HG03354 (cell line): ENCODE data around the gene MRM2.

ENCODE experiments used
- ATAC-seq: cut with Tn5 transposase; IDR thresholded peaks from one replicate; pipeline ENCODE4 v1.9.1; 2021; ENCODE audit warnings: mild to moderate bottlenecking; ENCODE audit not compliant: unreplicated experiment, poor library complexity, severe bottlenecking

MRM2 gene

DNA sequence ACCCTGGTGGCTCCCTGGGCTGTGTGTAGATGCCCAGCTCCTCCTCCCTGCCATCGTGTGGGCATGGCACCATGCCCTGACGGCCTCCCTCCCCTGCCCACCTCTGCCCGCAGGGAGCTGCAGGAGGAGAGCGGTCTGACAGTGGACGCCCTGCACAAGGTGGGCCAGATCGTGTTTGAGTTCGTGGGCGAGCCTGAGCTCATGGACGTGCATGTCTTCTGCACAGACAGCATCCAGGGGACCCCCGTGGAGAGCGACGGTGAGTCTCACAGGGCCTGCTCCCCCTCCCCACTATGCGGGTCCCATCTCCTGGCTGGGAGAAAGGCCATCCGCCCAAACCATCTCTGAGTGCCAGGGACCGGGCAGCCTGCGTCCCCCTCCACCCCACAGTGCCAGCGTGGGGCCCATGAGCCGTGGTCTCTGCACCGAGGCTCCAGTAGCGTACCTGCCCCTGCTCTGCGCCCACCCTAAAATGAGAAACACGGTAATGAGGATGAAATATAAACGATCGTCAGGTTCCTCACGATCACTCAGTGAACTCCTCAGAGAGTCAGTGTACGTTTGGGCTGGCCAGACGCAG is 7.8 kb upstream of the MRM2 start:
- ATAC-seq, result no peak

DNA sequence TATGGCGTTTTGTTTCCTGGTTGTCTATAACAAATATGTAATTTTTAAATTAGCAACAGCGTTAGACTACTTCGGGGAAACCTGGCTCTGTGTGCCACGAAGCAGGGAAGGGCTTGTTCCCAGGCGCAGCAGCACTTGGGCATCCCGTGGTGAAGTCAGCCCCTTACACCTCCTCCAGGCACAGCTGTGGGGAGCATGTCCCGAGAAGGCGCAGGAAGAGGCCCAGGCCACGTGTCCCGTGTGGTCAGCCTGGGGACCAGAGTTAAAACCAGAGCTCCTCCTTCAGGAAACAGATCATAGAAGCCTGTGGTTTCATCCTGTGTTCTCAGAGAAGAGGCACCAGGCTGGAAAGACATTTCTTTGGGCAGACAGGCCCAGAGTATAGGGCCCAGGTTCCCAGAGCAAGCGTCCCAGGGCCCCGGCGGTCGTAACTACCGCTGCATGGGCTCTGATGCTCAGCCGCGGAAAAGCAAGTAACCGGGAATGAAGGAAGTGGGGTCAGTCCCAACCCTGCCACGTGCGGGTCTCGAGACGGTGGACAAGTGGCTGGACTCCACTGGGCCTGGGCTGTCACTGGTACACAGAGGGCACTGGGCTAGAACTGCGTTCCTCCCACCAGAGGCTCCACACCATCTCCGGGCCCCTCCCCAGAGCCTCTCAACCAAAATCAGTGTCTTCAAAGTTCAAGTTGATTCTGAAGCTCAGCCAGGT is 7.1 kb upstream of the MRM2 start:
- peak; percentile 45 for ATAC-seq

DNA sequence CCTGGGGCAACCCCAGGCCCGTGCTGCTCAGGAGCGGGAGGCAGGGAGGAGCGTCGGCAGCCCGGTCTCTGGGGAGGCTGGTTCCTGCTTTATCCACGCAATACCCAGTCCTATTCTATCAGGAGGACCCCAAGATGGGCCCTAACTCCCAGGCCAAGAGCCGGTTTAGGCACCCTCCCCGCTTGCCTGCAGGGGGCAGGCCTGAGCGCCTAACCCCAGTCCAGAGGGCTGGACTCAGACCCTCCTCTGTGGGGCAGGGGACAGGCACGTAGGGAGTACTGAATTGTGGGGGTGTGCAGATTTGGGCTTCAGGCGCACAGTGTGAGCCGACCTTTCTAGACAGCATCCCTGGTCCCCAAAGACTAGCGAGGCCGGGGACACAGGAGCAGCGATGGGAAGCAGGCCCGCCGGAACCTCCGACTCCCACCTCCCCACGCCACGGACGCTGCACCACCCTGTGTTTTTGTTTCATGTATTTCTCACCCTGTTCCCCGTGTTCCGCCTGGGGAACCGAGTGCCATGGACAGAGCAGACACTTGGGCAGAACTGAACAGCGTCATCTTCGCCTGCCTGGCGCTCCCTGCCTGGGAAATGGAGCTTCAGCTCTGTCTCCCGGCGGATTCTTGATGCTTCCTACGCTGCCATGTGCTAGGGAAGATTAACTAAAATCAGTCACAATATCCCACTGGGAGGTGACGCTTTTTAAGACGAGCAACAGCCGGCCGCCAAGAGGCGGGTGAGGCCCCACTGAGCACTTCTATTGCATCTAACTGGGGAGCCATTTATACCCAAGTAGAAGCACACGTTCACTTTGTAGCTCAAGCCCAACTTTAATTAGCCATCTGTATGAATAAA is 5.4 kb upstream of the MRM2 start:
- ATAC-seq, result no peak

DNA sequence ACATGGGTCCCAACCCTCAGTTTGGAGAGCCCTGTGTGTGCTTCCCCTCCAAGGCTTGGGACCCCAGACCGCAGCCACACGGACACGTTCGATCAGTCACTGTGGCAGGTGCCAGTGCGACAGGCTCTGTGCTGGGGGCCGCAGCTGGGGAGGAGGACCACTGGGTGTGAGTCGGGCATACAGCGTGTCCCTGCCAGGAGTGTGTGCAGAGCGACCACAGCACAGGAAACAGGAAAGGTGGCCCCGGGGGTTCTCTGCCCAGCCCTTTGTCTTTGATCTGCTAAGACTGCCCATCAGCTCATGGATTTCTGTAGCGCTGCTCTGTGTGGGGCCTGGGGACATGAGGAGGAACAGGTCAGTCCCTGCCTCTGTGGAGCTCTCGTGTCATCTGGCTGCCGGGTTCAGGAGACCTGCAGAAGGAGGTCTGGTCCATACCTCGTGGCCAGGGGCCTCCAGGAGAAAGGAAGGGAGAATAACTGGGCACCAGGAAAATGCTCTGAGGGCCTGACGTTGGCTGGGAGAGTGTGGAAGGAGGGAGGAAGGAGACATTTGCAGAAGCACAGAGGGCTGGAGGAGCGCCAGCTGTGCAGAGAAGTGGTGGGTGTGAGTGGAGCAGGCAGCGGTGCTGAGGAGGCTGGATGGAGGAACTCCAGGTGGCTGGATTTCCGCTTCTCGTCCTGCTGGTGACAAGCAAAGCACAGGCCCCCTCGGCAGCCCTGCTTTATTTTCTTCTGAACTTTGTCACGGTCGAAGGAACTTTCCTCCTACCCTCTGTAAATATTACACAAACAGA is 4.1 kb upstream of the MRM2 start:
- no peak for ATAC-seq

DNA sequence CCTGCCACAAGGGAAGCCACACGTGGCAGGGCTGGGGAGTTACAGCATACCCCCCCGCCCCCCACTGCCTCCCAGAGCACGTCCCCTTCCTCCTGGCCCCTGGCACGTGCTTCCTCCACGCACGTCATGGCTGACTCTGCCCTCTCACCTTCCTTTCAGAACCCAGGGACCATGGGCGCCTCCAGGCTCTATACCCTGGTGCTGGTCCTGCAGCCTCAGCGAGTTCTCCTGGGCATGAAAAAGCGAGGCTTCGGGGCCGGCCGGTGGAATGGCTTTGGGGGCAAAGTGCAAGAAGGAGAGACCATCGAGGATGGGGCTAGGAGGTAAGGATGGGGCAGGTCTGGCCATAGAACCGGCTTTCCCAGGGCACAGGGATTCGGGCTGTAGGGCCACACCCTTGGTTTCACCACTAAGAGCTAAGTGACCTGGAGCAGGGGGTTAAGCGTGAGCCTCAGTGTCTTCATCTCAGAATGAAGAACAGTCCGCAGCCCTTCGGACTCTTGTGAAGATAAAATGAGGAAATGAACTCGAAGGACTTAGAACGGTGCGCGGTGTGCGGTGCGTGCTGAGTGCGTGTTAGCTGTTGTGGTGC is 2.5 kb upstream of the MRM2 start:
- ATAC-seq, result no peak

DNA sequence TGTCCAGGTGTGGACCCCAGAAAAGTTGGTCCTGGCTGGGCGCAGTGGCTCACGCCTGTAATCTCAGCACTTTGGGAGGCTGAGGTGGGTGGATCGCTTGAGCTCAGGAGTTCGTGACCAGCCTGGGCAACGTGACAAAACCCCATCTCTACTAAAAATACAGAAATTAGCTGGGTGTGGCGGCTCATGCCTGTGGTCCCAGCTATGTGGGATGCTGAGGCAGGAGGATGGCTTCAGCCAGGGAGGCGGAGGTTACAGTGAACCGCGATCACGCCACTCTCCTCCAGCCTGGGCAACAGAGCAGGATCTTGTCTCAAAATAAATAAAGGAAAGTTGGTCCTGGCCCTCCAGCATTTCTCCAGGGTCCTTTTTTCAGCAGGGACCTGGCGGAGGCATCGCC is 1.5 kb upstream of the MRM2 start:
- ATAC-seq, result no peak

DNA sequence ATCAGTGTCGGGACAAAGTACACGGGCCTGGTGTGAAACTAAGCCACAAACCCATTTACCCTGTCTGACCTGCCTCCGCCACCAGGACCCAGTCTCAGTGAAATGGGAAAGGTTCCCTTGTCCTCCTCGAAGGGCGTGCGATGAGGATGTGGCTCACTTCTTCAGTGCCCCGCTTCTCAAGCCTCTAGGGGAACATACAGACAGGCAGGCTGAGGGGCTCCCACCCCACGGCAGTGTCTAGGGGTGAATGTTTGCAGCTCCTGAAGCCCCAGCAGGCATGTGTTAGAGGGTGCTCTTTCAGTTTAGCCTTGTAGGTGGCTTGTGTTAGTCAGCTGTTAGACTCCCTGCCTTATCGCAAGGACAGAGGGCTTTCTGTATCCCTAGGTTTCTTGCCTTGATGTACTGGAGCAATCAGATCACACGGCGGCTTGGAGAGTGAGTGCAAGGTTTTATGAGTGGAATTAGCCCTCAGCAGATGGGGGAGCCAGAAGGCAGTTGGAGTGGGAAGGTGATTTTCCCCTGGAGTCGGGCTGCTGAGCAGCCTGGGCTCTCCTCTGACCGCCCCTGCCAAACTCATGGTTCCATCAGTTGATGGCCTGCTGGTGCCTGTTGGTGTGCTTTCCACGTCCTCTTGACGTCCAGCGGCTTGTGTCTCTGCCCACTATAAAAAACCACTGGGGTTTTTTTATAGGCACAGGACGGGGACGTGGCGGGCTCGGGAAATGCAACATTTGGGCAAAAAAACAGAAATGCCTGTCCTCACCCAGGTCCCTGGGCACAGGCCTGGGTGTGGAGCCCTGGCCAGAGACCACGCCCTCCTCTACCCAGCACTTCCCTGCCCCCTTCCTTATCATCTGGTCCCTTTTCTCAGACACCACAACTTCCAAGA is 780 bp upstream of the MRM2 start:
- no peak for ATAC-seq

DNA sequence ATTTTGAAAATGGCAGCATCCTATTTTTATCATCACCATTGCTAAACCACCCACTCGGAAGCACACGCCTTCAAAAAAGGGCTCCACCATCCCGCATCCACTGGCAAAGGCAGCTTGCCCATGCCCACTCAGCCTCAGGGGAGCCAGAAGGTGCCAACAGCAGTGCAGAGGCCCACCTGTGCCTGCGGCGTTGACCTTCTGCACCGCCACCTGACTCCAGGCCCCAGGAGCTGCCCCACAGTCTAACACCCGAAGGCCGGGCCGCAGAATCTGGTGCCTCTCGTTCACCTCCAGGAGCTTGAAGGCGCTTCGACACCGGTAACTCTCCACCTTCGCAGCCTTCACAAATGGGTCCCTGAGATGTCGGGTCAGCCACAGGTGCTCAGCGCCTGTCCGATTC is 2.8 kb downstream of the MRM2 start:
- no peak for ATAC-seq

DNA sequence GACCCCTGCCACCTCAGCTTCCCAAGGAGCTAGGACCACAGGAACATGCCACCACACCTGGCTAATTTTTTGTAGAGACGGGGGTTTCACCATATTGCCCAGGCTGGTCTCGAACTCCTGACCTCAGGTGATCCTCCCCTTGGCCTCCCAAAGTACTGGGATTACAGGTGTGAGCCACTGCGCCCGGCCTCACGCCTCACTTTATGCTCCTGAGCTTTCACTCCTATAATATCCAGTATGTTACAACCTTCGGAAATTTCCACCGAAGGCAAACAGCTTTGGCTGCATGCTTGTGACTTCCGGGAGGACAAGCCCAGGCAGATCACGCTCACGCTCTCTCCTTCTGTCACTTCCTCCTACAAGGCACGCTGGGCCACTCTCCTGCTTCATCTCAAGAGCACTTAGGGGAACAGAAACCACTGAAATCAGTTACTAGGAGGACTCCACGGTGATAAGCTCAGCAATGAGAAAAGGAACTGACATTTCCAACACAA is 4.8 kb downstream of the MRM2 start:
- peak; percentile 61 for ATAC-seq

DNA sequence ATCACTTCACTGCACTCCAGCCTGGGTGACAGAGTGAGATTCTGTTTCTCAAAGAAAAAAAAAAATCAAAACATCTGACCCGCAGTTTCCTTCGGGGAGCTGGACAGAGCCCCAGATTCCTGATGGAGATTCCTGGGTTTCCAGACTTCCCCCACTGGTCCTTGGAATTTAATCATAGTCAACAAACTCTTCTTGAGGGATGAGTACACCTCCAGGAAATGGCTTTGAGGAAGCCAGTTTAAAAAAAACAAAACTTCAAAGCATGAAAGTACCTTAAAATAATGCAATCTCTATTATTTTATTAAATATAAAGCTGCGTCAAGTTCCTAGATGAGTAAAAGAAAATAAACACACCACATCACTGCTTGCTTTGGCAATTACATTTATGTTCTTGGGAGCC is 8.1 kb downstream of the MRM2 start:
- no peak for ATAC-seq

DNA sequence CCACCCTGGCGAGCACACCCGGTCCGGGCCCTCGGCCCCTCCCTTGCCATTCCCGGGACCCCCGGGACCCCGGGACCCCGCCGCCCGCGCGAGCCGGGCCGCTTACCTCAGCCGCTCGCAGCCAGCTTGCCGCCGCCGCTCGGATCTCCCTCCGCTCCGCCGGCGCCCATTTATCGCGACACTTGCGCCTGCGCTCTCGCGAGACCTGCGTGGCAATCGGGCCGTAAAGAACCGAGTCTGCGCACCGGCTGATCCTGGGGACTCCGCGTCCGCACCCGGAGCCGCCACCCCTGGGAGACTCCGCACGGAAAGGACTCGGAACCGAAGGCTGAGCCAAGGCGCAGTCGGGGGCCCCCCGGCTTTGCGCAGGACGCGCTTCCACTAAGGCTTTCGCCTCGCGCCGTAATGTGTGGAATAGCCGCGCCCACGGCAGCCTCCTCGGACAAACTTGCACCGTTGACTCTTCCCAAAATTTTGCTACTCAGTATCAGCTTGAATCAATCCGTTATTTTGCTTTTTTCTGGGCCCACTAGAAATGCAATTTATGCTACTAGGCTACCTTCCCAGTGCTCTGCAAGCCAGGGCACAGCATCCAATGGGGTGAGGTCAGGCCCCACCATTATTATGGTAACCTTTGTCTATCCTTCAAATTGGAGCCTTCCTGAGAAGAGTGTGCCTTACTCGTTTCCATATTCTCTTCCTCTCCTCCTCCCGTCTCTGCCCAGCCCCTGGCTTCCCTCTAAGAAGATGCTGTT is 9.1 kb downstream of the MRM2 start, which contains the start of gene MAD1L1:
Gene MAD1L1, minus strand, starts transcription at position 180 of the 755 bp plus-strand sequence. CDS start 2,812 bp downstream, outside the sequence.
- peak; percentile 80 for ATAC-seq

DNA sequence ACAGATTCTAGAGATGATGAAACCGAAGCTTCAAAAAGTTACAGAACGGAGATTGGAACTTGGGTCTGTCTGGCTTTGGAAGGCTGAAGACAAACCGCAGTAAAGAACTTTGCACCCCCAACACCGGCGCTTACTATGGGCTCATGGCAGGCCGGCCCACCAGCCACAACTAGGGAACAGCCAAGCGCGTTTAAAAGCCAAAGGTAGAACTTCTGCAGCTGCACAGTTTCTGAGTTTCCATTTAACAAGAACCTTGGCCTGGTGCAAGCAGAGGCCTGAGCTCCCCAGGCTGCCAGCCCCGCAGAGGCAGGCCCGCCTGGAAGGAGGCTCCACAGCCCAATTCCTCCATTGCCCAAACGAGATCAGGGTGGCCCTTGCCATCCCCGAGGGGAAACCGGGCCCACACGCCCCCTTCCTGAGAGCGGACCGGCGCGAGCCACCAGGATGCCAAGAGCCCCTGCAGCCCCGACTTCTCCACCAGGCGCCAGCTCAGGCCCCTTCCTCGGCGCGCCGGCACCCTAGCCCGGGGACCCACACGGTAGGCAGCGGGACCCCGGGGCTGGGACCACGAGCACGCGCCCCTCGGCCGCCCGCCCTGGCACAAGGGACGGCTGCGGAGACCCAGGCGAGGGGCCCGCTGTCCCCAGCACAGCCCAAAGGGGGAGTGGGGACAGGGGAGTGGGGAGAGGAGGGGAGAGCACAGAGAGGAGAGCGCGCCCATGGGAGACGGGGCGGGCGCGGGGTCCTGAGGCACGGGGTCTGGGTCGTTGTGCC is 9.8 kb downstream of the MRM2 start:
- ATAC-seq, result peak; percentile 33

DNA sequence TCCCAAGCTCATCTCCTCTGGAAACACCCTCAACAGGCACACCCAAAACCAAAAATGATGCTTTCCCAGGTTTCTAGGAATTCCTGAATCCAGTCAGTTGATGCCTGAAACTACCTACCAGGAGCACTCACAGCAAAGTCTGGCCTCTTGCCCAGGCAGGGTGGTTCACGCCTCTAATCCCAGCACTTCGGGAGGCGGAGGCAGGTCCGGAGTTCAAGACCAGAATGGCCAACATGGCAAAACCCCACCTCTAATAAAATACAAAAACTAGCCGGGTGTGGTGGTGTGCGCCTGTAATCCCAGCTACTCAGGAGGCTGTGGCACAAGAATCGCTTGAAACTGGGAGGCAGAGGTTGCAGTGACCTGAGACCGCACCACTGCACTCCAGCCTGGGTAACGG is 11.1 kb downstream of the MRM2 start:
- ATAC-seq, result no peak

DNA sequence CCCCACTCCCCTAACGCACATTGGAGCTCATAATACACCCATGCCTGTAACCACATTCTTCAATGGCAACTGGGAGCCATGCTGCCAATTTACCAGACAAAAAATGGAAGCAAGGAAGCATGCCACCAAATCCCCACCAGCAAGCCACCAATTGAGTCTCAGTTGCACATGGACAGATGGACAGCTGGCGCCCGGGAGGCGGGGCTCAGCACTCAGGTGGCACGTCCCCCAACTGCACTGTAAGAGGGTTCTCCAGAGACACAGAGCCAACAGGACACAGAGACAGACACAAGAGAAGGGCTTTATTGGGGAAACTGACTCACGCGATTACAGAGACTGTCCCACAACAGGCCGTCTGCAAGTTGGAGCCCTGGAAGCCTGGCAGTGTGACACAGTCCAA is 11.8 kb downstream of the MRM2 start:
- no peak for ATAC-seq

DNA sequence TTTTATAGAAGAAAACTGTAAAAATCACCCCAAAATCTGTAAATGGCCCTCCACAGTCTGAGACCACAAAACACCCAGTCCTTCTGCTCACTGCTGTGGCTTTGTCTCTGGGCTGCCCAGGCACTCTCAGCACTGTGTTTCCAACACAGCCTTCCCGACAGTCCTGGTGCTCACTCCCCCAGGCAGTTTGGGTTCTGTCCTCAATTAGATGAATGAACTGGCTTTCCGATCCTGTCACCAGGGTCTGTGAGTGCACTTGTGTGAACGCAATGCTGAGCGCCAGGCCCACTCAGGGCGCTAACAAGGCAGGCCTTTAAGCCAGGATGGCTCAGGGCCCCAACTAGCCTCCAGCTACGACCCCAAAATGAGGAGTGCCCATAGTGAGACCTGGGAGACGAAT is 12.5 kb downstream of the MRM2 start:
- no peak for ATAC-seq

DNA sequence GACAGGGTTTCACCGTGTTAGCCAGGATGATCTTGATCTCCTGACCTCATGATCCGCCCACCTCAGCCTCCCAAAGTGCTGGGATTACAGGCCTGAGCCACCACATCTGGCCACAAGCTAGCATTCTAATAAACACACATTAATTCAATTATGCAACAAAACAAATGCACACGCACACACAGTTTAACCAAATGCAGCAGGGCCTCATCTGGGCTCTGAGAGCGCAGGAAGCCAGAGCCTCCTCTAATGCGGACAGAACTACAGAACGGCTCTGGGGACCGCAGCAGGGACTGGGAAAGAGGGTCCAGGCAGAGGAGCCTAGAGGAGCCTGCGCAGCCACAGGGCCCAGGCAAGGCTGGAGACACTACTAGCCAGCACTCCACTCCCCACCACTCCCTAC is 13.1 kb downstream of the MRM2 start:
- no peak for ATAC-seq

DNA sequence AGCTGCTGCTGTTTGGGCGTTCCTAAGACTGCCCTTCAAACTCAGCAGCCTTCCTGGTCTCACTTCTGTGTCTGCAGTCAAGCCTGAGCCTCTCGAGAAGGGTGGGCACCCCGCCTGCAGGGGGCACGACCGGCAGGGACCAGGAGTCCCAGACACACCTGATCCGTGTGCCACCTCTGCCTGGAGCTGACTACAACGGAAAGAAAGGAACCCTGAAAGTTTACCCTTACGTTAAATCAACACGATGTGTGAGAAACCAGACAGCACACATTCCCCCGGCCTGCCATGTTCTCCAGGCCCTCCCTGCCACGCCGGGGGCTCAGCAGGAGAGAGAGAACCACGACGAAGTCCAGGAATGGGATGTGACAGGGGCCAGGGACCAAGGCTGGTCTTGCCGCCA is 14.3 kb downstream of the MRM2 start:
- no peak for ATAC-seq
